GM18870 (cell line): ENCODE data around the gene ANKRD28.
A peak's percentile ranks its signal among the peaks of the same experiment; 100 is the strongest.
"Not testable (repeated sequence)": the region's sequence is repeated elsewhere in the genome, so short reads cannot be mapped to it uniquely, and the experiment has no call there.

Experiments
- ATAC-seq: cut with Tn5 transposase; IDR thresholded peaks from one replicate; pipeline ENCODE4 v1.9.1; 2021; ENCODE audit warnings: moderate library complexity; ENCODE audit not compliant: unreplicated experiment

ANKRD28 gene

GRCh38 chr3:15797642-15798303 is at the start of gene ANKRD28:
ANKRD28 (minus strand) TSS chr3:15797979; CDS start chr3:15796521, 1,458 bp downstream.
- ATAC-seq: peak; percentile 38

- ATAC-seq: no peak
Observed at GRCh38 chr3:15847239-15847638, 49.5 kb upstream of the ANKRD28 start.

- no peak for ATAC-seq
Observed at GRCh38 chr3:15846606-15847005, 48.8 kb upstream of the ANKRD28 start.

GRCh38 chr3:15845475-15845874 is 47.7 kb upstream of the ANKRD28 start:
- ATAC-seq: peak; percentile 77

GRCh38 chr3:15844889-15845288 is 47.1 kb upstream of the ANKRD28 start:
- no peak for ATAC-seq

DNA sequence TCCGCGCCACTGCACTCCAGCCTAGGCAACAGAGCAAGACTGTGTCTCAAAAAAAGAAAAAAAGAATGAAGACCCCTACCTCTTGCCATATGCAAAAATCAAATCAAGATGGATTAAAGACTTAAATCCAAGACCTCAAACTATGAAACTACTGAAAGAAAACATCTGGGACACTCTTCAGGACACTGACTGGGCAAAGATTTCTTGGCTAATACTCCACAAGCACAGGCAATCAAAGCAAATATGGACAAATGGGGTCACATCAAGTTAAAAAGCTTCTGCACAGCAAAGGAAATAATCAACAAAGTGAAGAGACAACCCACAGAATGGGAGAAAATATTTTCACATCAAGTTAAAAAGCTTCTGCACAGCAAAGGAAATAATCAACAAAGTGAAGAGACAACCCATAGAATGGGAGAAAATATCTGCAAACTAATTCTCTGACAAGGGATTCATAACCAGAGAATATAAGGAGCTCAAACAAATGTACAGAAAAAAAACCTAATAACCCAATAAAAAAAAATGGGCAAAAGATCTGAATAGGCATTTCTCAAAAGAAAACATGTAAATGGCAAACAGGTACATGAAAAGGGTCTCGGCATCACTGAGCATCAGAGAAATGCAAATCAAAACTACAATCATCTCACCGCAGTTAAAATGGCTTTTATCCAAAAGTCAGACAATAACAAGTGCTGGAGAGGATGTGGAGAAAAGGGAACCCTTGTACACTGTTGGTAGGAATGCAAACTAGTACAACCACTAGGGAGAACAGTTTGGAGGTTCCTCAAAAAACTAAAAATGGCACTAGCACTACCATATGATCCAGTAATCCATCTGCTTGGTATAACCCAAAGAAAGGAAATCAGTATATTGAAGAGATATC is 43.6 kb upstream of the ANKRD28 start:
- ATAC-seq: not testable (repeated sequence)

DNA sequence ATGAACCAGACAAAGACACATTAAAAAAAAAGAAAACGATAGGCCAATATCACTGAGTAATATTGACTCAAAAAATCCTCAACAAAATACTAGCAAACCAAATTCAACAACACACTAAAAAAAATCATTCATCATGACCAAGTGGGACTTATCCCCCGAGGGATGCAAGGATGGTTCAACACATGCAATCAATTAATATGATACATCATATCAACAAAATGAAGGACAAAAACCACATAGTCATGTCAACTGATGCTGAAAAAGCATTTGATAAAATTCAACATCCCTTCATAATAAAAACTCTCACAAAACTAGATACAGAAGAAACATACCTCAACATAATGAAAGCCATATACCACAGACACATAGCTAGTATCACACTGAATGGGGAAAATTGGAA is 41.8 kb upstream of the ANKRD28 start:
- ATAC-seq: no peak

DNA sequence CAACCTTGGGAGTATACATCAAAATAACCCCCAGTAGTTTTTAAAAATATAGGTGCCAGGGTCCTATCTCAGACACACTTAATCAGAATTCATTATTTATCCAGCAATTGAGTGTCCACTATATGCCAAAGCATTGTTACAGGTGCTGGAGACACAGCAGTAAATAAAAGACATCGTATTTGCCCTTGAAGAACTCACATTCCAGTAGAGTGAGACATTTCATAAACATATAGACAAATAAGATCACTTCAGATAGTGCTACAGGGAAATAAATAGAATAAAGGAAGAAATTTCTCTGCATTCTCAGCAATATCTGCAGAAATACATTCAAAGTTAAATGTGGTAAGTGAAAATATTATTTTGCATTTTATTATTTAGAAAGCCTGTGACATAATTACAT is 34.1 kb upstream of the ANKRD28 start:
- no peak for ATAC-seq

GRCh38 chr3:15825016-15825415 is 27.2 kb upstream of the ANKRD28 start:
- no peak for ATAC-seq

DNA sequence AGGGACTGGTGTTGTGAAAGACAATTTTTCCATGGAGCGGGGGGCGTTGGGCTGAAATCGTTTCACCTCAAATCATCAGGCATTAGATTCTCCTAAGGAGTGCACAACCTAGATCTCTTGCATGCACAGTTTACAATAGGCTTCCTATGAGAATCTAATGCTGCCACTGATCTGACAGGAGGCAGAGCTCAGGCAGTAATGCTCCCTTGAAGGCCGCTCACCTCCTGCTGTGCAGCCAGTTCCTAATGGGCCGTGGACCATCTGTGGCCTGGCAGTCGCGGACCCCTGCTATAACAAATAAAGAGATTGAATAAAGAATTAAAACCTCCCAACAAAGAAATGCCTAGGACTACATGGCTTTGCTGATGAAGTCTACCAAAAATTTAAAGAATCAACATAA is 25.3 kb upstream of the ANKRD28 start:
- ATAC-seq: no peak

DNA sequence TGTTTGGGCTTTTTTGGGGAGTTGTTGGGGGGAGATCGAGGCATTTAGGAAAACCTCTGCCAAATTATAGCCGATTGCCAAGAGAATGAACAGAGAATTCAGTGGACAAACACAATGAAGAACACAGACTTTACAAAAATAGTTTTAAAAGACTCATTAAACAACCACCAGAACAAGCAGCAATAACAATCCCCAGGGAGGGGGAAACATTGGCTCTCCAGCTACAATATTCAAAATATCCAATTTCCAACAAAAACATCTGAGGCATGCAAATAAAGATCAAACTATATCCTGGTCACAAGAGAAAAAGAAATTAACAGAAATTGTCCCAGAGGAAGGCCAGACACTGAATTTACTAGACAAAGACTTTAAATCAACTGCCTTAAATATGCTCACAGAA is 24.5 kb upstream of the ANKRD28 start:
- ATAC-seq: no peak

GRCh38 chr3:15820911-15821310 is 23.1 kb upstream of the ANKRD28 start:
- no peak for ATAC-seq

DNA sequence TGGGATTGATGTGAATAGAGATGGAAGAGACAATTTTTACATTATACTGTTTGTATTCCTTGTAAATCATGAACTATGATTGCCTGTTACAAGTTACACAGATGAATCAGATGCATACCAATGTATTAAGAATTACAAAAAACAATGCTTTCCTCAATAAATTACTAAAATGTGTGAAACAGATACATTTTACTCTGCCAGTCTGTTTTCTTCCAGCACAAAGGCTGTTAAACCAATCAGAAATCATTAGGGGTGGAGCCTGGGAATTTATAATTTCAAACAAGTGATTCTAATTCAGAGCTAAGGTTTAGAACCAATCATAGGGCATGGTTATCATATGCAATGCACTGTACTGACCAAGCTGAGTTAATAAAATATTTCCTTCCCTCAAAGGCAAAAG is 21.8 kb upstream of the ANKRD28 start:
- ATAC-seq: no peak

- no peak for ATAC-seq
Observed at GRCh38 chr3:15819043-15819442, 21.3 kb upstream of the ANKRD28 start.

DNA sequence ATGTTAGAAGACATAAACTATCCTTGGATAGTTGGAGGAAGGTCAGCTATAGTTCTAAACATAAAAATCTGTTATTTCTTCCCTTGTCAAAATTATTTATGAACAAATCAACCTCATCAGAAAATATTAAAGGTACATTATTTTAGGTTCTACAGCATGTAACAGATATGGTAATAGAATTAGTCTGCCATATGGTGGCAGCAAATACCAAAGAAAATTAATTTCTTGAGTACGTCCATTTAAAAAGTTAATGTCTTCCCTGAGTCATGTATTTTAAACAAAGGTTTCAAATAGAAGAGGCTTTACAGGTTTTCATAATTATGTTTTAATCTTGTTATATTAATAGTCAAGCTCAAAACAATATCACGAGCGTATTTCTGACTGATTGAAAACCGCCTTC is 17.9 kb upstream of the ANKRD28 start:
- ATAC-seq: no peak

DNA sequence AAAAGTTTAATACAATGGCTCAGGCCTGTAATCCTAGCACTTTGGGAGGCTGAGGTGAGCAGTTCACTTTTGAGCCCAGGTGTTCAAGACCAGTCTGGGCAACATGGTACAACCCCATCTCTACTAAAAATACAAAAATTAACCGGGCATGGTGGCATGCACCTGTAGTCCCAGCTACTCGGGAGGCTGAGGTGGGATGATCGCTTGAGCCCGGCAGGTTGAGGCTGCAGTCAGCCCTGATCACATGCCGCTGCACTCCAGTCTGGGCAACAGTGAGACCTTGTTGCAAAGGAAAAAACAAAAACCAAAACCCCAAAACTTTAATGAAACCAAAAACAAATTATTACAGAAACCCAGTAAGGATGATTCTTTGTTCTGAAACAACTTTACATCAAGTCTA is 15.3 kb upstream of the ANKRD28 start:
- not testable (repeated sequence) for ATAC-seq

DNA sequence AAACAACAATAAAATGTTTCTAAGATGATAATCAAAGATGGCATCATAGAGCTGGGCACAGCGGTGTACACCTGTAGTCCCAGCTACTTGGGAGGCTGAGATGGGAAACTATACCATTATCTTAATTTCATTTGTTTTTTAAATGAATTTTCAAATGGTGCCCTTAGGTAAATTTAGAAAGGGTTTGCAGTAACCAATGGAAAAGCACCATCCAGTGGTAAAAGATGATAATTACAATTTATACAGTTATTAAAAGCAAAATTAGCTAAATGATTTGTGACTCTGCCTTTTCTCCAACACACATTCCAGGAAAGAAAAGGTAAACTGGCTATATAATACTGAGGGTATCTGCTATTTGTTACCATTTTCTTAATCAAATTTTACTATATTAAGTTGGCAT is 14.4 kb upstream of the ANKRD28 start:
- no peak for ATAC-seq

DNA sequence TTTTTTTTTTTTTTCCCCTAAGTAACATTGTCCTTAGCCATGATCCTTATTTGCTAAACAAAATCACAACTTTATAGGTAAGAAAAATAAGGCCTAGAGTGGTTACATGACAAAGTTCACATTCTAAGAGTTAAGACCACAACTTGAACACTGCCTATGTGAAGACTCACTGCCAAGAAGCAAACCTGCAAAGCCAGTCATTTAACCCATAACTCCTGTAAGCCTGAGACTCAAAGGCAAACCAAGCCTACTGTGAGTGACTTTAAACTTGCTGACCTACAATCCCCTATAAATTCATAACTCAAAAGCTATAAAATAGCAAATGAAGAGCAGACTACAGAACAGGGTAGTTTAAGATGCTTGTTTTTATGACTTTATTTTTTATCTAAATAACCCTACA is 12.9 kb upstream of the ANKRD28 start:
- no peak for ATAC-seq

- no peak for ATAC-seq
Observed at GRCh38 chr3:15809313-15809712, 11.5 kb upstream of the ANKRD28 start.

- ATAC-seq: no peak
Observed at GRCh38 chr3:15808679-15809310, 11.0 kb upstream of the ANKRD28 start.

- ATAC-seq: peak; percentile 68
Observed at GRCh38 chr3:15805756-15806266, 8.0 kb upstream of the ANKRD28 start.
